Spleen (tissue), 11 donors: ENCODE results near the gene CSMD2. TPM values are rescaled to one million over a fixed set of nuclear protein-coding genes. Genes with fewer than 3 reads are reported as not detected.

Experiments
- DNase-seq: peaks from one replicate; pipeline ENCODE4 v3.0.0-alpha.2; 2020
- H3K27ac ChIP-seq, 8 donors: fragments of 200-600 bp; sonication (generic) in 7 of 8; 1 replicate in 4 of 8; 2 replicates in 4 of 8; pipeline versions ENCODE4 v1.5.0 to v1.8.0; 2016 to 2021; ENCODE audit warnings: inconsistent platforms in 4 of 8, mild to moderate bottlenecking in 4 of 8, moderate library complexity in 1 of 8
- H3K27me3 ChIP-seq, 7 donors: fragments of 200-600 bp; sonication (generic) in 6 of 7; replicated peaks in 1 of 7; 1 replicate in 4 of 7; 2 replicates in 3 of 7; pipeline versions ENCODE4 v1.5.0 to v1.8.0; 2016 to 2021; ENCODE audit warnings: inconsistent platforms in 3 of 7, mild to moderate bottlenecking in 1 of 7
- H3K36me3 ChIP-seq, 6 donors: fragments of 200-600 bp; sonication (generic) in 5 of 6; 1 replicate in 4 of 6; 2 replicates in 2 of 6; pipeline versions ENCODE4 v1.5.0 to v1.8.0; 2016 to 2021; ENCODE audit warnings: inconsistent platforms in 2 of 6
- H3K4me1 ChIP-seq, 6 donors: fragments of 200-600 bp; sonication (generic) in 5 of 6; 1 replicate in 3 of 6; 2 replicates in 3 of 6; pipeline versions ENCODE4 v1.5.0 to v1.8.0; 2016 to 2021; ENCODE audit warnings: inconsistent platforms in 3 of 6
- H3K4me3 ChIP-seq, 8 donors: fragments of 200-600 bp; sonication (generic) in 7 of 8; 1 replicate in 4 of 8; 2 replicates in 4 of 8; pipeline versions ENCODE4 v1.5.0 to v1.8.0; 2016 to 2021; ENCODE audit warnings: inconsistent platforms in 4 of 8, mild to moderate bottlenecking in 4 of 8, moderate library complexity in 2 of 8
- H3K9me3 ChIP-seq, 8 donors: fragments of 200-600 bp; sonication (generic) in 7 of 8; 1 replicate in 4 of 8; 2 replicates in 4 of 8; pipeline versions ENCODE4 v1.5.0 to v1.8.0; 2016 to 2021; ENCODE audit warnings: inconsistent platforms in 4 of 8
- POLR2A ChIP-seq, 3 donors: fragments of 450-650 bp; IDR thresholded peaks; one replicate each; pipeline ENCODE4 v1.5.1; 2017; ENCODE audit warnings: antibody characterized with exemption in 3 of 3, mild to moderate bottlenecking in 1 of 3
- POLR2AphosphoS5 ChIP-seq, 3 donors: sonication (generic); formaldehyde crosslinking; IDR thresholded peaks; one replicate each; pipeline ENCODE4 v1.5.1; 2017; ENCODE audit warnings: antibody characterized with exemption in 3 of 3
- WGBS, 5 donors: extraction: QIAGEN DNeasy Blood & Tissue Kit in 3 of 5; methylation state at CpG; one replicate each; pipeline versions ENCODE4 v1.1.5 to v1.1.7; 2013 to 2018; 5-methylcytosine and 5-hydroxymethylcytosine counted together
- intact Hi-C: fragments of 100-400 bp; cut with DNase I; formaldehyde crosslinking; loops from one replicate; pipeline ENCODE4 v1.15.0; 2023; ENCODE audit warnings: low total_unique reads
- polyA plus RNA-seq, 3 donors: library from polyadenylated mRNA; stranded (reverse); fragments of 200-250 nt; gene quantifications; one replicate each; pipeline ENCODE4 v1.2.1, GENCODE V29; 2013
- total RNA-seq, 7 donors: library from RNA; depleted of rRNA in 3 of 7; stranded (reverse); fragments of >200 nt in 3 of 7; fragmentation: NEBNext Ultra II Directional in 4 of 7; extraction: Animal tissue kit (Norgen Biotek cat#: 25700) in 4 of 7; gene quantifications; one replicate each; pipeline versions ENCODE4 v1.1.0 to v1.2.1, GENCODE V29; 2016 to 2021
- TF ChIP-seq, protein P1 (sequence below), 11 experiments: fragments of 200-600 bp in 7 of 11; fragments of 450-650 bp in 4 of 11; sonication (generic) in 4 of 11; IDR thresholded peaks in 8 of 11; conservative IDR thresholded peaks in 3 of 11; 1 replicate in 7 of 11; 2 replicates in 4 of 11; pipeline versions ENCODE4 v1.4.0 to v1.8.0; 2016 to 2021; ENCODE audit warnings: antibody characterized with exemption in 11 of 11, inconsistent platforms in 4 of 11, mild to moderate bottlenecking in 1 of 11
- donor health status: healthy with polysubstance abuse.
- donor health status: DM: no; HTN: no; CAD: no; lungs with moderate emphysema.
- donor health status: DM: no; HTN: no; CAD: no.
- donor health status: Bipolar disorder and iron deficiency.
- donor health status: healthy.
- donor health status: DM: no; HTN: no; CAD: no.
- donor health status: DM: yes; HTN: yes; CAD: no.

CSMD2 gene
- total and polyA plus RNA-seq, 10 donors = 0.12 to 2.7 (median 0.96) TPM

DNA sequence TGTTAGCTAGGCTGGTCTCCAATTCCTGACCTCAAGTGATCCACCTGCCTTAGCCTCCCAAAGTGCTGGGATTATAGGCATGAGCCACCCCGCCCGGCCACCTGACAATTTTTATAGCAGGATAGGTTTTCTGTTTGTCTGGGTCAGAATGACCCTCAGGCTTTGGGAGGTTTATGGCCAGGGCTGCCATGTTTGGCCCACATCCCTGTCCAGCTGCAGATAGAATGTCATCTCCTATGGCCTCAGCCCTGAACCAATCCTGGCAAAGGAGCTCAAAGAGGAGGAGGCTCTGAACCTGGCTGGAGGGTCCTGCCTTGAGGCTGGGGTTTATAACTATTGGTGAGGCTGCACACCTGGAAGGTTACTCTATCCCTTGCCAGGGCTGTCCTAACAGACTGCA is 218.2 kb downstream of the CSMD2 start:
- Histone ChIP-seq H3K27ac (no peak overlapping the region), H3K9me3 (no peaks in the 10 kb centered on the region), H3K4me1 (no peaks in the 10 kb centered on the region), H3K4me3 (no peak overlapping the region), H3K27me3 (peaks cover 0 to 8% (median 0%) of the 10 kb centered on the region in 7 donors), H3K36me3 (no peaks in the 10 kb centered on the region)
- intact Hi-C loops = no loop called here
- no peak for DNase-seq
- TF ChIP-seq, protein P1, sequence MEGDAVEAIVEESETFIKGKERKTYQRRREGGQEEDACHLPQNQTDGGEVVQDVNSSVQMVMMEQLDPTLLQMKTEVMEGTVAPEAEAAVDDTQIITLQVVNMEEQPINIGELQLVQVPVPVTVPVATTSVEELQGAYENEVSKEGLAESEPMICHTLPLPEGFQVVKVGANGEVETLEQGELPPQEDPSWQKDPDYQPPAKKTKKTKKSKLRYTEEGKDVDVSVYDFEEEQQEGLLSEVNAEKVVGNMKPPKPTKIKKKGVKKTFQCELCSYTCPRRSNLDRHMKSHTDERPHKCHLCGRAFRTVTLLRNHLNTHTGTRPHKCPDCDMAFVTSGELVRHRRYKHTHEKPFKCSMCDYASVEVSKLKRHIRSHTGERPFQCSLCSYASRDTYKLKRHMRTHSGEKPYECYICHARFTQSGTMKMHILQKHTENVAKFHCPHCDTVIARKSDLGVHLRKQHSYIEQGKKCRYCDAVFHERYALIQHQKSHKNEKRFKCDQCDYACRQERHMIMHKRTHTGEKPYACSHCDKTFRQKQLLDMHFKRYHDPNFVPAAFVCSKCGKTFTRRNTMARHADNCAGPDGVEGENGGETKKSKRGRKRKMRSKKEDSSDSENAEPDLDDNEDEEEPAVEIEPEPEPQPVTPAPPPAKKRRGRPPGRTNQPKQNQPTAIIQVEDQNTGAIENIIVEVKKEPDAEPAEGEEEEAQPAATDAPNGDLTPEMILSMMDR (IDR thresholded peaks at IDR 0.05 in 8 of 11, conservative IDR thresholded peaks at IDR 0.05 in 3 of 11) = no peak
- TF ChIP-seq POLR2AphosphoS5 (IDR thresholded peaks at IDR 0.05) (no peak), POLR2A (IDR thresholded peaks at IDR 0.05) (no peak)
- WGBS, 5 donors = 82 to 100% (median 91%) methylated on average over 2 of the region's 2 CpGs

DNA sequence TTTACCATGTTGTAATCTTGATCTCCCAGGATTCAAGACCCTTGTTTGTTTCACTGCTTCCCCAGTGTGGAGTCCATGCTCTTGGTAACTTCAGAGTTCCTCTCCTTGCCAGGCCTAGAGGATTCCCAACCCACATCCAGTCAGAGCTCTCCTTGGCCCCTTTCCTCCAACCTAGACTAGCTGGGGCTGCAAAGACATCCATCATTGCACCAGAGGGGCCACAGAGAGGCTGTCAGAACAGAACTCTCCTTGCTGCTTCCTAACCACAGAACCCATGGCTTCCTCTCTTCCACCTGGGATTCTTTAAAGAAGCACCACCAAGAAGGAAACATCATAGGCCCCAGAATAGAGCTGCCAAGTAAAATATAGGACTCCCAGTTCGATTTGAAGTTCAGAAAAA is 220.2 kb downstream of the CSMD2 start:
- DNase-seq = no peak
- H3K4me3 ChIP-seq = no peak overlapping the region
- no peak overlapping the region for H3K27ac ChIP-seq
- H3K36me3 ChIP-seq = no peaks in the 10 kb centered on the region
- no peaks in the 10 kb centered on the region for H3K9me3 ChIP-seq
- intact Hi-C loops = no loop called here
- H3K4me1 ChIP-seq = no peaks in the 10 kb centered on the region
- H3K27me3 ChIP-seq = peaks cover 0 to 8% (median 0%) of the 10 kb centered on the region in 7 donors
- 31 to 47% (median 38%) methylated on average over 1 of the region's 1 CpG for WGBS, 5 donors
- TF ChIP-seq, protein P1 (IDR thresholded peaks at IDR 0.05 in 8 of 11, conservative IDR thresholded peaks at IDR 0.05 in 3 of 11) = no peak
- no peak for TF ChIP-seq POLR2A (IDR thresholded peaks at IDR 0.05)
- no peak for TF ChIP-seq POLR2AphosphoS5 (IDR thresholded peaks at IDR 0.05)

DNA sequence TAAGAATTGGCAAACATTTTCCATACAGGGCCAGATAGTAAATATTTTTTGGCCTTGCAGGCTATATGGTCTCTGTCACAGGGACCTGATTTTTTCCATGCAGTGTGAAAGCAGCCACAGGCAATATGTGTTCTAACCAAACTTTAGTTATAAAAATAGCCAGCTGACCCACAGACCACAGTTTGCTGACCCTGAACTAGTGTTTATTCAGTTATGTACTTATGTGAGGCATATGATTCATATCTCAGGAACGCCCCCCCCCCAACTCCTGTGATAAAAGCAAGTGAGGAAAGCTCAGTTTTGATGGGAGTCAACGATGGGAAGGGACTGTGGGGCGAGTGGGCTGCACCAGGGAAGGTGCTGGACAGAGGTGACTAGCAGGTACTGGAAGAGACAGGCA is 221.1 kb downstream of the CSMD2 start:
- Histone ChIP-seq H3K4me3 (no peak overlapping the region), H3K4me1 (no peaks in the 10 kb centered on the region), H3K27ac (no peak overlapping the region), H3K9me3 (peaks cover 0 to 2% (median 0%) of the 10 kb centered on the region in 8 donors), H3K36me3 (no peaks in the 10 kb centered on the region), H3K27me3 (peaks cover 0 to 8% (median 0%) of the 10 kb centered on the region in 7 donors)
- DNase-seq = no peak
- WGBS, 5 donors = 53 to 77% (median 63%) methylated on average over 3 of the region's 3 CpGs
- no peak for TF ChIP-seq POLR2A (IDR thresholded peaks at IDR 0.05)
- TF ChIP-seq, protein P1 (IDR thresholded peaks at IDR 0.05 in 8 of 11, conservative IDR thresholded peaks at IDR 0.05 in 3 of 11) = no peak
- TF ChIP-seq POLR2AphosphoS5 (IDR thresholded peaks at IDR 0.05) = no peak
- intact Hi-C loops = no loop called here

DNA sequence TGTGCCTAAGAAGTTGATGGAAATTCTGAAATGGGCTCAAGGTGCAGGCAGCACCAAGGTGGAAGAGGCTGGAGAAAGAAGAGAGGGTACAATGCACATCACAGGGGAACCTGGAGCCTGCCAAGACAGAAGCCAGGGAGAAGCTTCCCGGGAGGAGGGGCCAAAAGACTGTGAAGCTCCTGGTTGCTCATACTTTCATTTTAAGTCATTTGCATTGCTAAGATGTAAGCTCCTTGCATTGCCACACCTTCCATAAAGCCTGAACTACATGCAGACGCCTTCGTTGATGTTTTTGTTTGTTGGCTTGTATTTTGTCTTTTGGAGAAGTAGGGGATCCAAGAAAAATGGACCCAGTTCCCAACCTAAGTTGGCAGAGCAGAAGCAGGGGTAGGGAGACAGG is 232.2 kb downstream of the CSMD2 start:
- no peak overlapping the region for H3K4me3 ChIP-seq
- H3K27ac ChIP-seq = no peak overlapping the region
- WGBS, 5 donors = 80 to 88% (median 86%) methylated on average over 3 of the region's 3 CpGs
- intact Hi-C loops = no loop called here
- DNase-seq = no peak
- no peaks in the 10 kb centered on the region for H3K4me1 ChIP-seq
- peaks cover 0 to 30% (median 0%) of the 10 kb centered on the region in 7 donors for H3K27me3 ChIP-seq
- TF ChIP-seq POLR2A (IDR thresholded peaks at IDR 0.05) (no peak), POLR2AphosphoS5 (IDR thresholded peaks at IDR 0.05) (no peak)
- TF ChIP-seq, protein P1 (IDR thresholded peaks at IDR 0.05 in 8 of 11, conservative IDR thresholded peaks at IDR 0.05 in 3 of 11) = no peak
- peaks cover 0 to 9% (median 1%) of the 10 kb centered on the region in 8 donors for H3K9me3 ChIP-seq
- H3K36me3 ChIP-seq = no peaks in the 10 kb centered on the region
